Measurements from ENCODE around the gene MPP2. TPM values are rescaled to one million over a fixed set of nuclear protein-coding genes. Genes with fewer than 3 reads are reported as not detected.

The MPP2 gene
- total and polyA plus RNA-seq, 3 donors from 2014 or later, result 25.1 to 31.4 (median 25.8) TPM

DNA sequence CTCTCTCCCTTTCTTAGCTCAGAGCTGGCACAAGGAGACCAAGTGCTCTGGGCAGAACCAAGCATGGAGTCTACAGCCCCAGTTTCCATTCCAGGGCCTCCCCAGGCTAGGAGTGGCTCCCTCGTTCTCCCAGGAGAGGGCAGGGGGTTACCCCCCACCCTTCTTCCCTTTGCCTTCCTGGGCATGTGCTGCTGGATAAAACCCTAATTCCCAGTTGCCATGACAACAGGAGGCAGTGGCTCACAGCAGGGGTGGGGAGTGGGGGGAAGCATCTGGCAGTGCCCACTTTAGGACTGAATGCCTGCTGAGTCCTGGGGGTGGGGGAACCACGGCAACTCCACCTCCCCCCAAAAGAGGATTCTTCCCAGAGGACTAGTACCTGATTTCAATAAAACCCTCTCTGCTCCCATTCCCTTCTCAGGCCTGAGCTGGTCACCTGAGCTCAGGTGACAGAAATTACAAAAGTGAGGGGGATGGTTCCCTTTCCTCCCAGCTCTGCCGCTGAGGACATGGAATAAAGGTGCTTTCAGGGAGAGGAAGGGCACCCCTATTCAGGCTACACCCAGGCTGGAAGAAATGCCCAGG lies 1.8 kb downstream of the MPP2 start:
- intact Hi-C loops (cut with DNase I; ENCODE audit: low total_unique reads), result no loop called here
- H3K27ac ChIP-seq, result no peak overlapping the region

DNA sequence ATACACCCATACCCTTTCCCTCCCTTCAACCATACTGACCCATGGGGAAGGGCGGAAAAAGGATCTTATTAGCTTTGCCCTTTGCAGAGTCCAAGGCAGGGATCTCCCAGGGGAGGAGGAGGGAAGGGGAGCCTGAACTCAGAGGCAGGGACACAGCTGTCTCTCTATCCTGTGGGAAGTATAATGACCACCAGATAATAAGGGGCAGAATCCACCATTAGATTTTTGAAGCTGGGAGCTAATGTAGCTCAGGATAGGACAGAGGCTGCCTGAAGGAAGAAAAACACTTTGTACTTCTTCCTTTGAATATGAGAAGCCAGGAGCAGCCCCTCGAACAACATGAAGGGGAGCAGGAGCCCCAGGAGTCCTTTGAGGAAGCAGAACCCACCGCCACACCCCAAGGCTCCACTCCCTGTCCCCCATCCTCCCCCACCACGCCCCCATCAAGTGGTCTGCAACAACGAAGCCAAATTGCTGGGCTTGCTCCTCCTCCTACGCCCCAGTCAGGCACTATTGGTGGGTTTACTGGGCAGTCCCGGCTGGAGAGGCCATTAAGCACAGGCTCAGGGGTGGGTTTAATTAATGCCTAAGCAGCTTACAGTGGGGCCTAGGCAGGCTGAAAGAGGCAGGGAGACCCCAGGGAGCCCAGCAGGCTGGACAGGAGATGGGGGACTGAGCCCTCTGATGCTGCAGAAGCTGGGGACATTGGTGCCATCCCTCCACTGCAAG lies 5.3 kb downstream of the MPP2 start:
- H3K4me1 ChIP-seq, result peaks cover 29% of the 10 kb centered on the region
- TF ChIP-seq, protein P1, sequence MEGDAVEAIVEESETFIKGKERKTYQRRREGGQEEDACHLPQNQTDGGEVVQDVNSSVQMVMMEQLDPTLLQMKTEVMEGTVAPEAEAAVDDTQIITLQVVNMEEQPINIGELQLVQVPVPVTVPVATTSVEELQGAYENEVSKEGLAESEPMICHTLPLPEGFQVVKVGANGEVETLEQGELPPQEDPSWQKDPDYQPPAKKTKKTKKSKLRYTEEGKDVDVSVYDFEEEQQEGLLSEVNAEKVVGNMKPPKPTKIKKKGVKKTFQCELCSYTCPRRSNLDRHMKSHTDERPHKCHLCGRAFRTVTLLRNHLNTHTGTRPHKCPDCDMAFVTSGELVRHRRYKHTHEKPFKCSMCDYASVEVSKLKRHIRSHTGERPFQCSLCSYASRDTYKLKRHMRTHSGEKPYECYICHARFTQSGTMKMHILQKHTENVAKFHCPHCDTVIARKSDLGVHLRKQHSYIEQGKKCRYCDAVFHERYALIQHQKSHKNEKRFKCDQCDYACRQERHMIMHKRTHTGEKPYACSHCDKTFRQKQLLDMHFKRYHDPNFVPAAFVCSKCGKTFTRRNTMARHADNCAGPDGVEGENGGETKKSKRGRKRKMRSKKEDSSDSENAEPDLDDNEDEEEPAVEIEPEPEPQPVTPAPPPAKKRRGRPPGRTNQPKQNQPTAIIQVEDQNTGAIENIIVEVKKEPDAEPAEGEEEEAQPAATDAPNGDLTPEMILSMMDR (IDR thresholded peaks at IDR 0.05), result no peak
- no peak for TF ChIP-seq POLR2A (IDR thresholded peaks at IDR 0.05)
- WGBS, 2 donors, result 73 to 79% methylated on average over 7 of the region's 7 CpGs

More for the DNA sequence above, 1.8 kb downstream of the MPP2 start:
- TF ChIP-seq, protein P1 (IDR thresholded peaks at IDR 0.05), result no peak
- TF ChIP-seq POLR2A (IDR thresholded peaks at IDR 0.05), result no peak
- Histone ChIP-seq H3K36me3 (ENCODE audit: low read depth, missing control alignments) (no peaks in the 10 kb centered on the region), H3K4me1 (peaks cover 19% of the 10 kb centered on the region), H3K27me3 (no peaks in the 10 kb centered on the region), H3K4me3 (peak overlapping the region in 1 of 2 donors; percentile 87), H3K9me3 (no peaks in the 10 kb centered on the region)
- WGBS, 2 donors, result 32 to 52% methylated on average over 3 of the region's 3 CpGs
- DNase-seq, result no peak

DNA sequence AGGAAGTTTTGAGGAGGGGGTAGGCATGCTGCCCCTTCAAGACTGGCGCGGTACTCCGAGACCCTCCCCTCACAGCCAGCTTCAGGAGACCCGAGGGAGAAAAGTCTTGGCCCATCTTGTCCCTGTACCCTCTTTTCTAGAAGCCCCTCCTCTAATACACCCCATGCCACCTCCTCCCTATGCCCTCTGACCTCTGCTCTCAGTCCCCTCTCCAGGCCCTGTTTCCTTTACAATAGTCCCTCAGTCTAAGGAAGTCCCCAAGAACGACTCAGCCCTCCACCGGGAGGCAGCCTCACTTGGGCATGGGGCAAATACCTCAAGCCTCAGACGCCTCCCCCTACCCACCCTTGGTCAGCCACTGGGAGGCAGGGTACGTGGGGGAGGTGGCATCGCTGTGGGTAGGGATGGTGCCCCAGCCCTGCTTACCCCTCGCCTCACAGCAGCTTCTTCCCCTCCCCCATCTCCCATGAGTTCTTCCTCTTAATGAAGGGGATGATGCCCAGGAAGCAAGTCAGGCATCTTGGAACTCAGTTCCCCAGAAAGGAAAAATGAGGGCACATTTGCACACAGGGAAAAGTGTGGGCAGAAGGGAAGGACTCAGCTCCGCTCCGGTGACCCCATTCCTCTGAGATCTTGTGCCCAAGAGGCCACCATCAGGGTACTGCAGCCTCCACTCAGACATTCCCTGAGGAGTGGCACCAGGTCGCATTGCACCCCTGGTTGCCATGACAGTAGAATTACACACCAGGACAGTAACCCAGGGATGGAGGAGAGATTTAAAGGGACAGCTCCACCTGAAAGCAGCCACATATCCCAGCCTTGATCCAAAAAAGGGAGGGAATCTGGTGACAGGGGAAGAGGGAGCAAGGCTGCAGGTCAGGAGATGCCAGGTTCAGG lies 6.2 kb downstream of the MPP2 start:
- no peak for TF ChIP-seq POLR2A (IDR thresholded peaks at IDR 0.05)
- TF ChIP-seq, protein P1 (IDR thresholded peaks at IDR 0.05), result no peak
- Histone ChIP-seq H3K9me3 (no peaks in the 10 kb centered on the region), H3K4me1 (peaks cover 22% of the 10 kb centered on the region), H3K27ac (no peak overlapping the region), H3K4me3 (peak overlapping the region; percentile 36 to 61), H3K36me3 (ENCODE audit: low read depth, missing control alignments) (no peaks in the 10 kb centered on the region), H3K27me3 (no peaks in the 10 kb centered on the region)
- 30 to 31% methylated on average over 13 of the region's 13 CpGs for WGBS, 2 donors
- intact Hi-C loops (cut with DNase I; ENCODE audit: low total_unique reads), result no loop called here
- no peak for DNase-seq

More for the DNA sequence above, 5.3 kb downstream of the MPP2 start:
- intact Hi-C loops (cut with DNase I; ENCODE audit: low total_unique reads), result no loop called here
- no peaks in the 10 kb centered on the region for H3K27me3 ChIP-seq
- no peaks in the 10 kb centered on the region for H3K36me3 ChIP-seq (ENCODE audit: low read depth, missing control alignments)
- H3K9me3 ChIP-seq, result no peaks in the 10 kb centered on the region
- H3K27ac ChIP-seq, result no peak overlapping the region
- no peak overlapping the region for H3K4me3 ChIP-seq
- DNase-seq, result no peak

DNA sequence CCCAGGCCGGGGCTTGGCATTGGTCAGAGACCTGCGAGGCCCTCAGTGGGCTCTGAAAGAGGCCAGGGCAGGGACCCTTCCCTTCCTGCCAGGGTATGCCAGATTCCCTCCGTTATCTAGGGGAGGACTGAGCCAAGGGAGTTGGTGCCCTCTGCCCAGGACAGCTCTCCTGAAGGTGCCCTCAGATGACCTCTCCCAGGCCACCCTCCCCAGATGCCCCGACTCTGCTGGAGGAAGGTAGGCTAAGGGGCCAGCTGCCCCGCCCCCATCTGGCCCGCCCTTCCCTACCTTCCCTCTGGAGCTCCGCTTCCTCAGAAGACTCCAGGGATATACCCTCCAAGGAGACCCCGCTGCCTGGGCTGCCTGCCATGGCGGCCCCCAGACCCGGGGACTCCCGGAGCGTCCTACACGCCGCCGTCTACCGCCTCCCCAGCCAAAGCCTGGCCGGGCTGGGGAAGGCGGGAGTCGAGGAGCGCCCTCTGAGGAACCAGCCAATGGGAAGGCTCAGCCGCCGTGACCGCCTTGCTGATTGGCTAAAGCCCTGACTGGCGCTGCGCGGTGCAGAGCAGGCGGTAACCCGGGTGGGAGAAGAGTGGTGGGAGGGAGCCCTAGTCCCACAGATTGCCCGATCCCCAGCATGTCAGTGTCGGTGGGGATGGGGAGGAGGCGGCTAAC lies 7.0 kb downstream of the MPP2 start:
- Histone ChIP-seq H3K27me3 (no peaks in the 10 kb centered on the region), H3K4me3 (peak overlapping the region; percentile 36 to 61), H3K36me3 (ENCODE audit: low read depth, missing control alignments) (no peaks in the 10 kb centered on the region), H3K4me1 (peaks cover 16% of the 10 kb centered on the region), H3K27ac (no peak overlapping the region), H3K9me3 (no peaks in the 10 kb centered on the region)
- TF ChIP-seq POLR2A (IDR thresholded peaks at IDR 0.05), result no peak
- TF ChIP-seq, protein P1 (IDR thresholded peaks at IDR 0.05), result no peak
- WGBS, 2 donors, result 2 to 4% methylated on average over 7 to 31 of the region's 31 CpGs
- DNase-seq, result peak; percentile 91
- intact Hi-C loops (cut with DNase I; ENCODE audit: low total_unique reads), result no loop called here

Measured in testis (tissue), 3 donors.